ENCODE data around the gene SREK1IP1.

SREK1IP1 gene

GRCh38 chr5:64768358-64769312 is at the start of gene SREK1IP1, which contains the start of gene CWC27:
SREK1IP1 (minus strand) TSS chr5:64768691; CDS start chr5:64768517, 174 bp downstream.
CWC27 (plus strand) TSS chr5:64768930; CDS start chr5:64769147, 217 bp downstream.
- peak; percentile 87 for DNase-seq

DNA sequence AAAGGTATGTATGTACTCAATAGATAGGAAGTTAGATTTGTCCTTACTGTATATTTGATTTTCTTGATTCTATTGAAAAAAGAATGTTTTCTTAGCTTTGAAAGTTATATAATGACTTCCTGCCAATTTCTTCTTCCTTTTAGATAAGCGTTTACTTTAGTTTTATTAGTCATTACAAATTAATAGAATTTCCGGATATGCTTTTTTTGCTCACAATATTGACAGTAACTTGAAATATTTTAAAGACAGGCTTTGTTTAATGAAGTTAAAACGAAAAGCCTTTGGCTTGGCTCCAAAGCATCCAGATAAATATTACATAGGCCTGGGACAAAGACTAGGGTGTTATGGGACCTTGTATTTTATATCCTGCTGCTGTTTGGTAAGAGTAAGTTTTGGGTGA is 49.8 kb upstream of the SREK1IP1 start:
- no peak for DNase-seq

- no peak for DNase-seq
Measured at GRCh38 chr5:64814073-64814472, 45.6 kb upstream of the SREK1IP1 start.

DNA sequence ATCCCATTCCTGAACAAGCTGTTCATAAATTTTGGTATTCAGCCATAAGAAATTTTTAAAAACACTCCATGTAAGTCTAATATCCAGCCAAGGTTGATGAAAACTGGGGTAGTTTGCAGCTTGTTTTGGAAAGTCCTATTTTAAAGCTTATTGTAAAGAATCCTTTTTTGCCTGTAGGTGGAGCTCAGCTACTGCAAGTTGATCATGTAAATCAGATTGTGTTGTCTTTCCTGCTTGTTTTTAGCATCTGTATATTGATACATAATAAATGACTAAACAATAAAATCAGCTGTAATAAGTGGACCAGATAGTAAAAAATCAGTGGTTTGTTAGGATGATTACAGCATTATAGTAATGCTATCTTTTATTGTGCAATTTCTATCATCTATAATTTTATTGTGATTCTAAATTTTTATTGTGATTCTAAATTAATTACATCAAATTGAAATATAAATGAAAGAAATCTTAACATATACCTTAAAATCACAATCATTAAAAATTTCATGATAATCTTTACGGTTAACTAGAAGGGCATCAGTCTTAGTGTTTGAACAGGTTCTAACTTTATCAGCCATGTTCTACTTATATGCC is 42.7 kb upstream of the SREK1IP1 start:
- DNase-seq: peak; percentile 43

DNA sequence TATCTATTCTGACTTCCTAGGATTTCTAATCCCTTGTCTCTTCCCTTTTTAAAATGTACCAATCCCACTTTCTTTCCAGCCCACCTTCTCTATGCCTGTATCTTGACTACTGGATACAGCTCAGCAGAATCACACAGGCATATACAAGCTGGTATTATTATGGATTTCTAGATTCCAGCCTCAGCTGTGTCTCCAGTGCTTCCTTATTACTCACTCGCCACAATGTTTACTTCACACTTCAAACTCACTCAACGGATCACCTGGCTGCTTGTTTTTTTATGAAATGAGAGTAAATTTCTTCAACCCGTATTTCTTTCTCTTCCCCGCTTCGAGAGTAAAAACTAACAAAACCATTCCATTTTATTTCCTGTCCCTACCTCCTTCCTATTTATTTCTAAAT is 39.0 kb upstream of the SREK1IP1 start:
- no peak for DNase-seq

DNA sequence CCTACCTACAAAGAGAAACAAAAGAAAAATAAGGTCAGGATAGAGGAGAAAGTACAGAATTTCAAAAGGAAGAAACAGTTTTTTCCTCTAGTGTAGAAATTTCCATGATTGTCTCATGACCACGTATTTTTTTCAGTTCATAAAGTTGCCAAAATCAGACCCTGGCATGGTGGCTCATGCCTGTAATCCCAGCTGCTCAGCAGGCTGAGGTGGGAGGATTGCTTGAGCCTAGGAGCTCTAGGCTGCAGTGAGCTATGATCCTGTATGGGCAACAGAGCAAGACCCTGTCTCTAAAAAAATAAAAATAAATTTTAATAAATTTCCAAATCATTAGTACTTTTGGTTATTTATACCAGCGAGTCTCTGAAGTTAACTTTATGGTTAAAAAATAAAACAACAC is 38.0 kb upstream of the SREK1IP1 start:
- no peak for DNase-seq

GRCh38 chr5:64800926-64801325 is 32.4 kb upstream of the SREK1IP1 start:
- no peak for DNase-seq

DNA sequence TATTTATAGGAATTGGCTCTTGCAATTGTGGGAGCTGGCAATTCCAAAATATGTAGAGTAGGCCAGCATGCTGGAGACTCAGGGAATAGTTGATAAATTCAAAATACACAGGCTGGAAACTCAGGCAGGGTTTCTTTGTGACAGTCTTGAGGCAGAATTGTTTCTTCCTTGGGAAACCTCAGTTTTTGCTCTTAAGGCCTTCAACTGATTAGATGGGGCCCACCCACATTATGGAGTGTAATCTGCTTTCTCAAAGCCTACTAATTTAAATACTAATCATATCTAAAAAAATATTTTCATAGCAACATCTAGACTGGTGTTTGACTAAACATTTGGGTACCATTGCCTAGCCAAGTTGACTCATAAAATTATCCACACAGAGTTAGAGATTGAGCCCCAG is 27.8 kb upstream of the SREK1IP1 start:
- DNase-seq: no peak

GRCh38 chr5:64794053-64794770 is 25.7 kb upstream of the SREK1IP1 start:
- no peak for DNase-seq

GRCh38 chr5:64792469-64792868 is 24.0 kb upstream of the SREK1IP1 start:
- DNase-seq: no peak

DNA sequence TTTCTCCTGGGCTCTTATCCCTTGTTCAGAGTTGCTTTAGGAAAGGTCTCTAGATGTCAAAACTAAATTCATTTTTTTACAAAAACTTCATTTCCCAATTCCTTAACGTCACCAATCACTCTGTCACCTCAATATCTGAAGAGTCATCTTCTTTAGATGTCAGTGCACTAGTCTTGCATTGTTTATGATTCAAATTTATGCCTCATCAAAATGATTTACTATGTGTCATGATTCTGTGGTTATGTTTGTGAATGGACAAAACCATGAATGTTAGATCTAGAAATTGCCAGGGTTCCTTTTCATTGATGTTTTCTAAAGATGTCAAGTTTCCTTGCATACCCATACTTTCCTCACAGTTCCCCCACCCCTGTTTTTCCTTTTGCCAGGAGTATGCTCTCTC is 21.7 kb upstream of the SREK1IP1 start:
- no peak for DNase-seq

DNA sequence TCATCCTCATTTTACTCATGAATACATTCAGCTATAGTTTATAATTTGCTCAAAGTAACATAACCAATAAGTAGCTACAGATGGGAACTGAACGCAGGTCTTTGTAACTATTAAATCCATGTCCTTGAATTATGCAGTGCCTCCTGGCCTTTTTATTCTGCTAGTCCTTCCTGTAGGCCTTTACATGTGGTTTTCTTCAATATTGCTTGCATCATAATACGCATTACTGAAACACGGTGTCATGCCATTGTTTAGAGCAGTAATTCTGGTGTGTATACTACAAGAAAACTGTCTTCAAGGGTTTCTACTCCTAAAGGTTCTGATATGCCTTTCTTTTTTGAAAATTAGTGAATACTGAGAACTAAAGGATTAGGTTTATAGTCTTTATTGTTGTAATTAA is 21.0 kb upstream of the SREK1IP1 start:
- no peak for DNase-seq

- DNase-seq: no peak
Measured at GRCh38 chr5:64788156-64788555, 19.7 kb upstream of the SREK1IP1 start.

- DNase-seq: no peak
Measured at GRCh38 chr5:64786372-64786771, 17.9 kb upstream of the SREK1IP1 start.

DNA sequence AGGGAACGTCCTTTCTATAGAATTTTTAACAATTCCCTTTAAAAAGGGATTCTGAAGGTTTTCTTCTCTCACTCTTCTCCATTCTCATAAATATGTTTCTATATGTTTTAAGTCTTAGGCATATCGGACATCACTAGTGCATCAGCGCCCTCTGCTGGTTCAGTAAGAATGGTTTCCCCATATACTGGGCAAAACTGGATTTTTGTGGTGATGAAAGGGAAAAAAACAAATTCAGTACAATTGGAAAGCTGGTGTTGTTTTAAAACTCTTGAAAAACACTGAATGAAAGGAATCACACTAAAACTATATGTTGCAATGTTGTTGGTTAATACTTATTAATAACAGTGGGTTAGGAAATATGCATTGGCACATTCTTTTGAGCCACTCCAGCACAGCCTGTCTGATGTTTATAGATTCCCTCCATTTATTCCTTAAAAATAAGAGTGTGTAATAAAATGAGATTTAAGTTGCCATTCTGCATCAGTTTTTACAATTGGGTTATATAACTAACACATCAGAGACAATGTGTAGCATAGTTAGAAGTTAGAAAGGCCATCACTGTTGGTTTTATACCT is 16.0 kb upstream of the SREK1IP1 start:
- DNase-seq: peak; percentile 63

- no peak for DNase-seq
Measured at GRCh38 chr5:64775291-64775690, 6.8 kb upstream of the SREK1IP1 start.

DNA sequence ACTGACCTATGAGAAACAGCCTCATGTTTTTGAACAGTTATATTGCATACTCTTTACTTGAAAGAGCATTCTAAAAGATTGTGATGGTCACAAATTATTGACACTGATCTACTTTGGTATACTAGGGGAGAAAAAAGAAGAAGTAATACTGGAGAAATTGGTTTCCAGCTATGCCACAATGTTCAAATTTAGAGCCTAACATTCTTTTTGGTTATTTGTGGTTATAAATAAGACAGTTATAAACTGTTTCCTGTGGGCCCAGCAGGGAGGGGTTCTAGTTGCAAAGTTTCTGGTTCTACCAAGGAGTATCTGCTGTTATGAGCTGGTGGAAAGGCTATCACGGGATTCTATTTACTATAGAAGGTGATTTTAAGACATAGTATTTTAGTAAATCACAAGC is 5.0 kb upstream of the SREK1IP1 start:
- DNase-seq: no peak

- DNase-seq: no peak
Measured at GRCh38 chr5:64771736-64772135, 3.2 kb upstream of the SREK1IP1 start.

DNA sequence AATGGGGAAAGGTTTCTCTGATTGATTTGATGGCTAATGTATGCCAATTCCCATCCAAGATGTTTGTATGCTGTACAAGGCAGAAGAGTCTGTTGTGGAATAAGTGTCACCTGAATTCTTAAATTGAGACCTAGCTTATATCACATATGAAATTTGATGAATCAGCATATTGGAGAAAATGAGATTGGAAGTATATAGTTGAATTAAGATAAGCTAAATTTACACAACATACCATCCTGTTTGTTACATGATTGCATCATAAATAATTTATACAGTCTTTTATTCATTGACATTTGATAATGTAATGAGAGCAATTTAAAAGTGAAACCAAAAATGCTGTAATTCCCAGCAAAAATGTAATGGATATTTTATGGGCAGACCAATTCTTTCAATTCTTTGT is 1.4 kb upstream of the SREK1IP1 start:
- no peak for DNase-seq

- DNase-seq: no peak
Measured at GRCh38 chr5:64767959-64768357, 533 bp downstream of the SREK1IP1 start.

GRCh38 chr5:64766941-64767340 is 1.6 kb downstream of the SREK1IP1 start:
- DNase-seq: no peak

- no peak for DNase-seq
Measured at GRCh38 chr5:64765804-64766504, 2.5 kb downstream of the SREK1IP1 start.

All from COR-L47 (cell line).